Right forelimb (tissue), 1 donor: ENCODE measurements around the gene PCNX4.
"Not testable (repeated sequence)": the region's sequence is repeated elsewhere in the genome, so short reads cannot be mapped to it uniquely, and the experiment has no call there.

Experiments used
- DNase-seq: peaks from one replicate; pipeline ENCODE4 v3.0.0-alpha.2; 2018

Gene PCNX4

DNA sequence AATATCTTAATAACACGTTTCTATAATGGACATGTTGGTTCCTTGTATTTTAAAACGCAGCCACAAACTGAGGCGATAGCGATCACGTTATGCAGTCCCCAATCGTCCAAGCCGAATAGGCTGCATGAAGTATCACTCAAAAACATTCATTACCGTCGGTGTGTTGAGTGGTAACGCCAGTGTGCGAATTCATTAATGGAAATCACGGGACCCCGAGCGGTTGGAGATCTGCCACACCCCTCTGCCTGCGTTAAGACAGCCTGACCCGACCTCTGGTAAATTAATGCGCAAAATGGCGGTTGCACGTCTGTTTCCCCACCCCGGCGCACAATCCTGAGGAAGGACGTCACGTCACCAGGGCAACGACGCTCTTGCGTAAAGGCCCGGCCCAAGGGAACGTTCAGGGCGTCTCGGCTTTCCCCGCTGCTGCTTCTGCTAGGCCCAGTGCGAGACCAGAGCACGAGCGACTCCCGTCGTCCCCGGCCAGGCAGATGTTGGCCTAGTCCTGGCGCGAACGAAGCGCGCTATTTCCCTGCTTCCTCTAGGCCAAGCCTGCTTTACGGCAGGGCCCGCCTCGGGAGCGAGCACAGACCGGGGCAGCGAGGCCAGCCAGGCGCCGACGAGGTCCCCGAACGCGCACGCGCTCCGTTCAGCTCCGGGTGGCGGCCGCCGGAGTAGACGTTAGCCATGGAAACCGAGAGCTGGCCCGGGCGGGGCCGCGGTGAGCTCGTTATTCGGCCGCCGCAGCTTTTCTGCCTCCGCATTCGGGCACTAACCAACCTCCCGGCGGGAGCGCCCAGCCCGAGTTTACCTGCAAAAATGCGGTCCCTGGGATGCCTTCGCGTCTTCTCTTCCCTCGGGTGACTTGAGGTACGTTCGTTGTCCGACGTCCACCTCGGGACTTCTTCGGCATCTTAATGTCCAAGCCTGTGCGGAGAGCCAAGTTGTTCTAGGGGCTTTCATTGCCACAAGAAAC is at the start of gene PCNX4:
Gene PCNX4, plus strand, starts transcription at position 374 of the 976 bp plus-strand sequence. CDS start 15,716 bp downstream, outside the sequence.
- DNase-seq: peak; percentile 97

DNA sequence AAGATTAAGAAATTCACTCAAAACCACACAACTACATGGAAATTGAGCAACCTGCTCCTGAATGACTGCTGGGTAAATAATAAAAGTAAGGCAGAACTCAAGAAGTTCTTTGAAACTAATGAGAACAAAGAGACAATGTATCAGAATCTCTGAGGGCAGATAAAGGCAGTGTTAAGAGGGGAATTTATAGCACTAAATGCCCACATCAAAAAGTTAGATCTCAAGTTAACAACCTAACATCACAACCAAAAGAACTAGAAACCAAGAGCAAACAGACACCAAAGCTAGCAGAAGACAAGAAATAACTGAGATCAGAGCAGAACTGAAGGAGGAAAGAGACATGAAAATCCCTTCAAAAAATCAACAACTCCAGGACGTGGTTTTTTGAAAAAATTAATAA is 43.7 kb upstream of the PCNX4 start:
- DNase-seq: not testable (repeated sequence)

DNA sequence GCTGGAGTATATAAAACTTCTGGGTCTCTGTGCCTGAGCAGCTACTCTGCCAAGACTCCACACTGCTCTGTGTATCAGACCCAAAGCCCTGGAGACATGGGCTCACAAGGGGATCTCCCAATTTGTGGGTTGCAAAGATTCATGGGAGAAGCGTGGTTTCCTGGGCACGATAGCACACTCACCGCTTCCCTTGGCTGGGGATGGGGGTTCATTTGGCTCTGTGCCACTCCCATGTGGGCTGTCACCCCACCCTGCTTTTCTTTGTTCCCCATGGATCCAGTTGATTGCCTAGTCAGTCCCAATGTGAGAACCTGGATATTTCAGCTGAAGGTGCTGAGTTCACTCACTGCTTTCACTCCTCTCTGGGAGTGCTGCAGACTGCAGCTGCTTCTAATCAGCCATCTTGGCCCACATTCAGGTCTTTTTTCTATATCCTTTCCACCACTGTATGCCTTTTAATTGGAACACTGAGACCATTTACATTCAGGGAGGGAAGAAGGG is 40.0 kb upstream of the PCNX4 start:
- peak; percentile 56 for DNase-seq

DNA sequence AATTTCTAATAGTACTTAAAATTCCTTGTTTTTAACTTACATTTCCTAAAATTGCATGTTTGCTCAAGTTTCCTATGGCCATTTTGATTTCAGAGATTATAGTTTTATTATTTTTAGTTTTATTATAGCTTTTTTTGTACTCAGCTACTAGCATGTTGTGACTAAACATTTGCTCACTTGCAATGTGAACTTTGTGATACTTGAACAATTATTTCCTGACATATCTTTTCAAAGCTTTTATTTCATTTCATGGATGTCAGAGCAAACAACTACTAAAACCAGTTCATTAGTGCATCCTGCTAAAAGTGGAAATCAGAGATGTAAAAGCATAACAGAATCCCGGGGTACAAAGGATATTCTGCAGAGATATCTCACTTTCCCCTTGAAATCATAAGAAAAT is 33.6 kb upstream of the PCNX4 start:
- DNase-seq: no peak

DNA sequence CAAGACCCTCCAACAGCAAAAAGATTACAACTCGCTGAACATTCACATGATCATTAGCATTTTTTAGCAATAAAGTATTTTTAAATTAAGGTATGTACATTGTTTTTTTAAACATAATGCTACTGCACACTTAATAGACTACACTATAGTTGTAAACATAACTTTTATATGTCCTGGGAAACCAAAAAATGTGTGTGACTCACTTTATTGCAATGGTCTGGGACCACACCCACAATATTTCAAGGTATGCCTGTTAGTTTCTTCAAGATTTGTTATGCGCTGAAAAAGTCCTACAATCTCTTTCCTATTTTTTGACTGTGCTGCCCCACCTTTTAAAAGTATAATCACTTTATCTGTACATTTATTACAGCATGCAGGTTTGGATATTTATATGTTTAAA is 30.4 kb upstream of the PCNX4 start:
- DNase-seq: no peak

DNA sequence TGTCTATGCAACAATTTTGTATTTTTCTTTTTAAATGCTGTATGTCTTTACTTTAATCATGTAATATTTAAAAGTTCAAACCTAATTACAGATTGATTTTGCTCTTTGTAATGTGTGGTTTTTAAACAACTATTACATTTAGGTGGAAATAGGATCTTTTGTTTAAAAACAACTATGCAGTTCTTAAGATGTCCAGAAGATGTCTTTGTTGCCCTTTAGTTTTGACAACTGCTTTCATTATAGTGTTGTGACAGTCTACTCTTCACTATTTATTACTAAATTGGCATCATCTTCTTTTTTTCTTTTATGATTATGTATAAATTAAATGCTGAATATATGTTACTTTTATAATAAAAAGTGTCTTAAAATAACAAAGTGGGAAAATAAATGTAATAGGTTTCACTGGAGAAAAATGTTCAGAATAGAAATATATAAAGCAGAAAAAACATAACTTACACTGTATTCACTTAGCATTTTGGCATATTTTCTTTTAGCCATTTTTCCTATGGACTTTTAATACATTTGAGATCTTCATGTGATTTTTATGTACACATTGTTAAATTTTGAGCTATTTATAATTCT is 27.1 kb upstream of the PCNX4 start:
- no peak for DNase-seq

DNA sequence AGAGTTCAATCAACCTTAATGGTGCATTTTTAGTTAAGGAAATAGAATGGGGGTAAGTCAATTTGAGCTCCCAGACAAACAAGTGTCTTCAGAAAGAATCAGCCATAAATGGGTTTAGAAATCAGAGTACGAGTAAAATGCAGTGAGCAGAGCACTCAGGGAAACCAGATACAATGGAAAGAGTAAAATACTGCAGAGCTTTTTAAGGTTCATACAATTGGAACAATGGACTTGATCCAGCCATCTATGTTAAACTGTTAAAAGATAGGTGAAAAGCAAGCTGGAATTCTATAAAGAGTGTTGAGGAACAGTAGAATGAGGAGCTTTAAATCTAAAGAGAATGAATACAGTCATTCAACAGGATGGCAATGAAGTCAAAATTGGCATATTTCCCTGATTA is 23.8 kb upstream of the PCNX4 start:
- no peak for DNase-seq

DNA sequence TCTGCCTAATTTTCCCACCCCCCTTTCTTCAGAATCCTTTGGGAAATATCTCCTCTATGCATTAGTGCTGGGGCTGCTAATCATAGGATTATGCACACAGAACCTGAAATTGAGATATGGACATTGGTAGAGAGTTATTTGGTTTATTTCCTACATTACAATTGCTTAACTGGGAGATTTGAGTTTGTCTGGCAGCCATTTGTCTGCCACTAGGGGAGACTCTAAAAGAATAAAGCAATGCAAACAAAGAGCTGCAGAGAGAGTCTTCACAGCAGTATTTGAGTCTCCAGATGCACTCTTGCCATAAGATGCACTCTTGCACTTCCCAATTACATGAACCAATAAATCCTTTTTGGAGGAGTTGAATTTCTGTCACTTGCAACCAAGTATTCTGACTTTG is 12.0 kb upstream of the PCNX4 start:
- no peak for DNase-seq

DNA sequence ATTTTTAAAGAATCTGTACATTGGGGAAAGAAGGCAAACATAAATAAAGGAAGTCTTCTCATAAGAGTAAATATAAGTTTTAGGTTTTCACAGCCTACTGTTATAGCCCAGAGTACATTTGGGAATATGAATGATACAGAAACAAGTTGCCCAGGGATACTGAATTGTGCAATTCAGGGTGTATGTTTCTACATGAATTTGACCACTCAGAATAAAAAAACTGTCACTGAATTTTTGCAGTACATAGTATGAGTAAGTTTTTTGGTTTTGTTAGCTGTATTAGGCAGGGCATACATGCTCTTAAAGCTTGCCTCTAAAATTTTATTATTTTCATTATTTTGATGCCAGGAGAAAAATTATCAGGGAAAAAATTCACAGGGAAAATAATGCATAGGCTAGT is 6.6 kb upstream of the PCNX4 start:
- DNase-seq: no peak

DNA sequence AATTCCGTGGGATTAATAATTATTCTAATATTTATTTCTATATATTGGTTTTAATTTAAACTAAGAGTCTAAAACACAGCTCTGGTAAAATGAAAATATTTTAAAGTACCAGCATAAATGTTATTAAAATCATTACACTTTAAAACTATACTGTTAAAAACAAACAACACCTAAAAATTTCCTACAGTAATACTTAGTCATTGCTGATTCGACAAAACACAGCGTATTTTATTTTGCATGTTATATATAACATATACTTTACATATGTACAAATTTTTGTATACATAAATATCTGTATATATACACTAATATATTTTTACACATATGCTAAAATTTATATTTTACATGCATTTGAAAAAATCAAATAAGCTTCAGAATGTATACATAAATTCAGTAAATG is 6.0 kb upstream of the PCNX4 start:
- no peak for DNase-seq

DNA sequence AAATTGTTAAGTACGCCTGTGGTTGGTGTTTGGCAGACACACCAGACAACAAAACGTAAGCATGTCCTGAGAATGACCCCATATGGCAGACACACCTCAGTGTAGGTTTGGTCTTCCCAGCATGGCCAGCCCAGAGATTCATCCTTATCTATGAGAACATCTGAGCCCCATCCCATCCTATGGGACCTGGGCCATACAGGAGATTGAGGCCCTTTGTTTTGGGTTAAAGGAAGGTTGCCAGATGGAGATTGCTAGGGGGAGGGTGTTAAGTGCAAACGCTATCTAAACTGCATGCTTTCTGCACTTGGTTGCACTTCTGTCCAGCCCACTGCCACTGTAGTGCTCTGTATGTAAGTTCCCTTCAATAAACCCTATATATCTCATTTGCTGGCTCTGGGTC is 4.1 kb upstream of the PCNX4 start:
- DNase-seq: no peak

DNA sequence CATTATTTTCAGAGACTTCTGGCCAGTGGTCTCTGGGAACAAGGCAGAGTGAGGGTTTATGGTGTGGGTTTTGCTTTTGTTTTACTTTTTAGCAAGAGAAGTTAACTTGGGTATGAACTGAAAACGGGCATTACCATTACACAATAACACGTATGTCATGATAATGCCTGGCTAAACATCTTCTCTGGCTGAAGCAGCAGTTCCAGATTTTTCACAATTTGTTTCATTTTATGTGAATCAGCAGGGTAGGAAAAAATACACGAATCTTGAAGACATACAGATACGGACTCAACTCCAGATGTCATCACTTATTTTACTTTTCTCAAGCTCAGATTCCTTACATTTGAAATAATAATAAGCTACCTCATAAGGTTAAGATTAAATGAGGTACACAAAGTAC is 2.5 kb upstream of the PCNX4 start:
- DNase-seq: no peak

DNA sequence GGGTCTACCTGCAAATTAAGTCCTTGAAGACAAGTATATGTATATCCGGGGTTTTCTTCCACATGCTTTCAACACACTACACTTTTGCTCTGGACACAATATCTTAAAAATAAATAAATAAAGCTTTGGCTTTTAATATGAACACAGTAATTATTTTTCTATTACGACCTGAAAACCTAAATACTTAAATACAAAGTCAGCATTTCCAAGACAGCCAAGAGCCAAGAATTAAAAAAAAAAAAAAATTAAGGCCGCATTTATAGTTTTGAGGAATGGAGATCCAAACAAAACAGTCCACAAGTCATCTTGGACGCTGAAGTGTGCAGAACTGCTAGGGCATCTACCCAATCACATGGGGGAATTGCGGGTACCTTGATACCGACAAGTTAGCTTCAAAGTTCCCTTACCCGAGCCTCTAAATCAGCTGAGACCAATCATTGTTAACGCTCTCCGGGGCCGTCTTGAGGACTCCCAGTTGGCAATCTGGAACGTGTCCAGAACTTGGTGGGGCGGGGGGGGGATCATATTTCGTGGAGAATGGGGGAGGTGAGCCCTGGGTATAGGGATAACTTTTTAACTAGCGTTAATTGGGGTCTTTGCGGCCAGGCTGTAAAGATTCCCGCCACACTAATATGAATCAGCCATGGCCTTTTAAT is 731 bp upstream of the PCNX4 start:
- peak; percentile 83 for DNase-seq

DNA sequence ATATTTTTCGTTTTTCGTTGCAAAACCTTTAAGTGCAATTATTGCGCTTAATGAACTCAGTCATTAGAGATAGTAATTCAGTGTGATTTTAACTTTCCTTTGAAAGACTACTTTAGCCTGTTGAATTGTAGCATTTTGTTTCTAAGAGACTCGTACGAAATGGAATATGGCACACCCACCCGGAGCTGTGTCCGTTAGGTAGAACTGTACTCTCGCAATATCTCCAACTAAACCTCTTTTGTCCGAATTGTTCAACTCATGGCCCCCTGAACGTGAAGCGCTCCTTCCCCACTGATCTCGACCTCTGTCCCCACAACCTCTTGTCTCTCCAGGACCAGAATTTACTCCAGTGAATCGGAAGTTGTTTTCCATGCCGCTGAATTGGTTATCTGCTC is 800 bp downstream of the PCNX4 start:
- DNase-seq: peak; percentile 55

DNA sequence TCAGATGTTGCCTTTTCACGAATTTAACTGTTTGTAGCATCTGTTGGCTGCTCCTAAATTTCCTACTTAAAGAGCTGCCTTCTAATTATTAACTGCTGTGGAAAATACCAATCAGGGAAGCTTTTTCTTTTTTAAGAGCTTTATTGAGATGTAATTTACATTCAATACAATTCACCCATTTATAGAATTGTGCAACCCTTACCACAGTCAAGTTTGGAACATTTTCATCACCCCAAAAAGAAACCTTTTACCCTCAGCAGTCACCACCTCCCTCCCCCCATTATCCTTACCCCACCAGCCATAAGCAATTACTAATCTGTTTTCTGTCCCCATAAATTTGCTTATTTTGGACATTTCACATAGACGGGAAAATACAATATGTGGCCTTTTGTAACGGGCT is 1.4 kb downstream of the PCNX4 start:
- DNase-seq: no peak

DNA sequence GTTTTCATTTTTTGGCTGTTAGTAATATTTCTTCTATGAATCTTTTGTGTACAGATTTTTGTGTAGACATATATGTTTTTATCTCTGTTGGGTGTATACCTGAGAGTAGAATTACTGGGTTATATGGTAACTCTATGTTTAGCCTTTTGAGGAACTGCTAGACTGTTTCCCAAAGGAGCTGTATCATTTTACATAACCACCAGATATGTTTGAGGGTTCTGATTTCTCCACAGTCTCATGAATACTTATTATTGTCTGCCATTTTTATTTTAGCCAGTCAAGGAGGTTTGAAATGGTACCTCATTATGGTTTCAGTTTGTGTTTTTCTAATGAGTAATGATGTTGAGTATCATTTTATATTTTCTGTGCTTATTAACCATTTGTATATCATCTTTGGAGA is 1.9 kb downstream of the PCNX4 start:
- DNase-seq: no peak

DNA sequence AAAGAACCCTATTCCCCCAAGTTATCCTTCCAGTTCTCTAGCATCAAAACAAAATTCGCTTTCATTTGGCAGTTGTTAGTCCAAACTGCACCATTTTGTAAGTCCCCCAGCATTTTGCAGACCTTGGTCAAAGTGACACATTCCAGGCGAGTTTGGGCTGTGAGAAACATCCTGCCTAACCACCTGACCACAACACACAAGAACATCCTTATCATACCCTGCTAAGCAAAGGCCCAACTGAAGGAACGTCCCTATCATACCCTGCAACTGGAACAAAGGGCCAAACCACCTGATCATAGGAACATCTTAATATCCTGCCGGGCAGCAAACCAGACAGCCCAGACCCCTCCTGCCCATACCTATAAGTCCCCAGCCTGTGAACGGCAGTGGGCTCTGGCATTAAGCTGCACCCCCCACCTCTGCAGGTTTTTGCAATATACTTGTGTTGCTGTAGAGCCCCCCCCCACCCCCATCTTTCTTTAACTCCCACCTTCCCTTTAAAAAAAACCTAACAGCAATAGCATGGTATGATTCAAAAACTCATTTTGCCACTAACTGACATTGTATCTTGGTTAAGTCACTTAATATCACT is 2.7 kb downstream of the PCNX4 start:
- no peak for DNase-seq

DNA sequence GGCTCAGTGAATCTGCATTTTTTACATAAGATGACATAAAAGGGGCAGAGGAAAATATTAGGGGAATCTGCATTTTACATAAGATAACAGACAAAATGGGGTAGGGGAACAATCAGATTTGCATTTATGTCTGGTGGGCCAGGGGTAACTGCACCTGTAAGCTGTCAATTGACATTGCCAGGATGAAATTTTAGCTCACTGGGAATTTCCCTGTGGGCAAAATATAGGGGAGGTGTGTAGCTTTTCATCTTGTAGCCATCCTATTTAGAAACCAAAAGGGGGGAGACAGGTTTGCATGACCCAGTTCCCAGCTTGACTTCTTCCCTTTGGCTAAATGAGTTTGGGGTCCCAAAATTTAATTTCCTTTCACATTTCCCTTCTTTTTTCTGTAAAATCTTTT is 3.5 kb downstream of the PCNX4 start:
- no peak for DNase-seq

DNA sequence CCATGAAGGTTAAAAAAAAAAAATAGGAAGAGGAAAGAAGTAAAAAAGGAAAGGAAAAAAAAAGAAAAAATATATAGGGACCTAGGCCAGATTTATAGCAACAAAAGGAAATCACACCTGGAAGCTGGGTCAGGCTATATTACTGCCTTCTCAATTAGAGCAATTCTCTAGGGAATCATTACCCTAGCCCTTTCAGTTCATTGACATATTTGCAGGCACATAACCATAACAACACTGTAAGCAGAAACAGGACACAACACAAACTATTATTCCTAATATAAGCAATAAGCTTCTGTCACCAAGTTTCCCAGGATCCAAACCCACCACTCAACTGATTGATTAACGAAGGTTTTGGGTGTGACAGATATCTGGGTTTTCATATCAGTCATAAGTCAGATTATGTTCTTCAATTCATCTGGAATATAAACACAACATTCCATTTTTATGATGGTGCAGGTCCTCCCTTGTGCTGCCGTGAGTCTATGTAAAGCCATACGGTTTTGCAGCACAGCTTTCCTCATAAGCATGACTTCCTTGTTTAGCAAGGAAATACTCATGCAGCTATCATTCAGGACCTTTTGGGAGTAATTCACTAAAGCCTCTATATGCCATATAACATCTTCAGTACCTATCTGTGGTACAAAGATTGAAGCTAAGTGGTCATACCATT is 4.2 kb downstream of the PCNX4 start:
- no peak for DNase-seq

DNA sequence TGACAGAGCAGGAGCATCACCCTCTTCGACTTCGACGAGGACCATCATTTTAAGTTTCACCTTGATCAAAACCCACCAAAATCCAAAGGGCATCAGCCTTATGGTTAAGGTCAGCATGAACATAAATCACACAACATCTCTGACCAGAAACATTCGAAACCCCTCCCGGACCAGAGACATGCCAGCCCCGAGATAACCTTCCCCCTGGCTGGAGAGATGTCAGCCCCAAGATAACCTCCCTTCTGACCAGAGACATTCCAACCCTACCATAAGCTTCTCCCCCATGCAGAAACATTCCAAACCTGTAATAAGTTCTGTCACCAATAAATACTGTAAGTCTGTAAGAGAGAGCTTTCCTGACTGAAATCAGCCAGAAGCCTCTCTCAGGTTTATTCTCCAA is 6.3 kb downstream of the PCNX4 start:
- DNase-seq: no peak

DNA sequence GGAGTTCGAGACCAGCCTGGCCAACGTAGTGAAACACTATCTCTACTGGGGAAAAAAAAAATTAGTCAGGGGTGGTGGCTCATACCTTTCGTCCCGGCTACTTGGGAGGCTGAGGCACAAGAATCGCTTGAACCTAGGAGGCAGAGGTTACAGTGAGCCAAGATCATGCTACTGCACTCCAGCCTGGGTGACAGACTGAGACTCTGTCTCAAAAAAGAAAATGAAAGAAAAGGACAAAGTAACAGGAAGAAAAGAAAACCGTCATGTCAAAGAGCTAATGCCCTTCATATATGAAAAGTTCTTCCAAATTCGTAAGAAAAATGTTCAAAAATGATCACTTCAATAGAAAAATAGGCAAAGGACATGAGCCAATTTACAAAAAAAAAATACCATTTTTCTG is 8.1 kb downstream of the PCNX4 start:
- DNase-seq: not testable (repeated sequence)

DNA sequence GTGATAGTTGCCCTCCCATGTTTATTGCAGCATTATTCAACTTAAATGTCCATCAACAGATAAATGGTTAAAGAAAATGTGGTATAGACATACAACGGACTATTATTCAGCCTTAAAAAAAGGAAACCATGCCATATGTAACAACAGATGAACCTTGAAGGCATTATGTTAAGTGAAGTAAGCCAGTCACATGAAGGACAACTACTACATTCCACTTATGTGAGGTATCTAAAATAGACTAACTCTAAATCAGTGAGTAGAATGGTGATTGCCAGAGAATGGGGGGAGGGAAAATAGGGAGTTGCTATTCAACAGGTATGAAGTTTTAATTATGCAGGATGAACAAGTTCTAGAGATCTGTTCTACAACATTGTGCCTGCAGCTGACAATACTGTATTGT is 10.1 kb downstream of the PCNX4 start:
- DNase-seq: no peak

DNA sequence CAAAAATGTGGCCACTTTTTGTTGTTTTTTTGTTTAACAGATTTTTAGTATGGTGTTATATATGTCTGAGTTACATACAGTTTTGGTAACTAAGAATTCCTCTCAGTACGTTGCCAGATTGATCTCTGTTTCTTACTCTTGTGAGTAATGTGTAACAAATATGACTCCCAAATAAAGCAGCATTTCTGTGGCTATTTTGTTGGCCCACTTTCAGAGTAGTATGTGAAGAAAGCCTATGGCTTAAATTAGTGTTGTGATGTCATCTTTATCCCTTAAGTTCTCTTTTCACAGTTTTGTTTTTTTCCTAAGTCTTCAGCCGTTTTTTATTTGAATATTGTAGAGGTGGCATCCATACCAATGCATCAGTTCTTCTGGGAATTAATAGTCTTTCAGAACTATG is 10.7 kb downstream of the PCNX4 start:
- DNase-seq: no peak
